ENCODE measurements around the gene TBPL1. TPM values are rescaled to one million over a fixed set of nuclear protein-coding genes. Genes with fewer than 3 reads are reported as not detected.

The TBPL1 gene
- total and polyA plus RNA-seq, 2 experiments from 2014 or later = 14.7 to 32.1 TPM

GRCh38 chr6:133997267-133997666, 44.2 kb downstream of the TBPL1 start:
- Histone ChIP-seq H3K4me1 (ENCODE audit: low read depth) (no peaks in the 10 kb centered on the region), H3K27me3 (no peaks in the 10 kb centered on the region), H3K4me3 (no peak overlapping the region), H3K36me3 (no peaks in the 10 kb centered on the region), H3K9me3 (ENCODE audit: low read depth) (no peaks in the 10 kb centered on the region), H3K27ac (no peak overlapping the region)
- DNase-seq (ENCODE audit: low read depth in 1 of 2, low spot score in 1 of 2) = no peak
- TF ChIP-seq, protein P1, sequence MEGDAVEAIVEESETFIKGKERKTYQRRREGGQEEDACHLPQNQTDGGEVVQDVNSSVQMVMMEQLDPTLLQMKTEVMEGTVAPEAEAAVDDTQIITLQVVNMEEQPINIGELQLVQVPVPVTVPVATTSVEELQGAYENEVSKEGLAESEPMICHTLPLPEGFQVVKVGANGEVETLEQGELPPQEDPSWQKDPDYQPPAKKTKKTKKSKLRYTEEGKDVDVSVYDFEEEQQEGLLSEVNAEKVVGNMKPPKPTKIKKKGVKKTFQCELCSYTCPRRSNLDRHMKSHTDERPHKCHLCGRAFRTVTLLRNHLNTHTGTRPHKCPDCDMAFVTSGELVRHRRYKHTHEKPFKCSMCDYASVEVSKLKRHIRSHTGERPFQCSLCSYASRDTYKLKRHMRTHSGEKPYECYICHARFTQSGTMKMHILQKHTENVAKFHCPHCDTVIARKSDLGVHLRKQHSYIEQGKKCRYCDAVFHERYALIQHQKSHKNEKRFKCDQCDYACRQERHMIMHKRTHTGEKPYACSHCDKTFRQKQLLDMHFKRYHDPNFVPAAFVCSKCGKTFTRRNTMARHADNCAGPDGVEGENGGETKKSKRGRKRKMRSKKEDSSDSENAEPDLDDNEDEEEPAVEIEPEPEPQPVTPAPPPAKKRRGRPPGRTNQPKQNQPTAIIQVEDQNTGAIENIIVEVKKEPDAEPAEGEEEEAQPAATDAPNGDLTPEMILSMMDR (IDR thresholded peaks at IDR 0.05; ENCODE audit: low read depth, low read length) = no peak

DNA sequence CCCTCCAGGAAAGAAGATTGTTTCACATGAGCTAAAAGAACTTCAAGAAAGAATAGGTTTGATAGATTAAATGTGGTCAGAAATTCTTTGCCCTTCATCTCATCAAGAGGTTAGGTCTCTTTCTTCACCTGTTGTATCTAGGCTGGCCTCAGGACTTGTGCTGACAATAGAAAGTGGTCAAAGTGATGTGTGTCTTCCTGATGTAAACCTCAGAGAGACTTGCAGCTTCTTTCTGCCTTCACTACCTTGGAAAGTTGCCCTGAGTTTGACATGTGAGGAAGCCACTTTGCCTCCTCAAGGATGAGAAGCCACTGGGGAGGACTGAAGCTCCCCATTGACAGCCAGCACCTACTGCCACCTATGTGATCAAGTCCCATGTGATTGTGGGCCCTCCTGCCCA, 46.3 kb downstream of the TBPL1 start:
- Histone ChIP-seq H3K4me3 (no peak overlapping the region), H3K27ac (no peak overlapping the region), H3K27me3 (no peaks in the 10 kb centered on the region), H3K36me3 (no peaks in the 10 kb centered on the region), H3K4me1 (ENCODE audit: low read depth) (no peaks in the 10 kb centered on the region), H3K9me3 (ENCODE audit: low read depth) (no peaks in the 10 kb centered on the region)
- TF ChIP-seq, protein P1 (IDR thresholded peaks at IDR 0.05; ENCODE audit: low read depth, low read length) = no peak
- DNase-seq (ENCODE audit: low read depth in 1 of 2, low spot score in 1 of 2) = no peak

GRCh38 chr6:134000443-134000842, 47.4 kb downstream of the TBPL1 start:
- no peak for DNase-seq (ENCODE audit: low read depth in 1 of 2, low spot score in 1 of 2)
- Histone ChIP-seq H3K27me3 (no peaks in the 10 kb centered on the region), H3K4me3 (no peak overlapping the region), H3K4me1 (ENCODE audit: low read depth) (no peaks in the 10 kb centered on the region), H3K27ac (no peak overlapping the region), H3K36me3 (no peaks in the 10 kb centered on the region), H3K9me3 (ENCODE audit: low read depth) (no peaks in the 10 kb centered on the region)
- TF ChIP-seq, protein P1 (IDR thresholded peaks at IDR 0.05; ENCODE audit: low read depth, low read length) = no peak

DNA sequence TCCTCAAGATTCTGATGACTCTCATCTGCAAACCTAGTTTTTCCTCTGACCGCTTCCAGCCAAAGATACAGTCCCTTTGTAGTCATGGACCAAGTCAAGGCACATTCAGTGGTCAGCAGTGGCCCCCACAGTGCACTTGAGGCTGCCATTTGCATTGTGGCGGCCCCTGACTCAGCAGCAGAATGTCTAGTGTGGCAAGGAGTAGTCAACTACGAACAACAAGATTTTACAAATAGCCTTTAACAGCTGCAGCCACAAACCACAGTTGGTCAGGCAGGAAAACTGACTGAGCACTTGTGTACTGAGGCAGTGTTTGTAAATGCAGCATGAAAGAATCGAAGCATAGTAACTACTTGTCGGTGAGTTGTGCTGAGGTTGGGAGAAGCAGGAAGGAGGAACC, 49.8 kb downstream of the TBPL1 start:
- DNase-seq (ENCODE audit: low read depth in 1 of 2, low spot score in 1 of 2) = no peak
- H3K9me3 ChIP-seq (ENCODE audit: low read depth) = no peaks in the 10 kb centered on the region
- H3K4me3 ChIP-seq = no peak overlapping the region
- no peaks in the 10 kb centered on the region for H3K4me1 ChIP-seq (ENCODE audit: low read depth)
- no peaks in the 10 kb centered on the region for H3K36me3 ChIP-seq
- no peaks in the 10 kb centered on the region for H3K27me3 ChIP-seq
- TF ChIP-seq, protein P1 (IDR thresholded peaks at IDR 0.05; ENCODE audit: low read depth, low read length) = no peak
- no peak overlapping the region for H3K27ac ChIP-seq

DNA sequence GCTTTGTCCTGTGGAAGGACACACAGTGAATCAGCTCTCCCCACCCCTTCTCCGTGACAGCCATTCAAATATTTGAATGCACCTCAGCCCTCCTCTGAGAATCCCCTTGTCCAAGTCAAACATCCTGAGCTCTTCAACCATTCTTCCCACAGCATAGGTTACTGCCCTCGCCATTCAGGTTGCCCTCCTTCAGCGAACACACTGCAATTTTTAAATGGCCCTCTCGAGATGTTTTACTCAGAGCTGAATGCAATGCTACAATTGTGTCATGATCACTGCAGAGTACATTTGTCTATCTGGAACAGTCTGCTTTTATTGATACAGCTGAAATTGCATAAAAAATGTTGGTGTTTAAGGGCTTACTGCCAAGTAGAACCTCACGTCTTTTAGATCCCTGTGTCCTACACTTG, 50.5 kb downstream of the TBPL1 start:
- no peak overlapping the region for H3K27ac ChIP-seq
- no peaks in the 10 kb centered on the region for H3K9me3 ChIP-seq (ENCODE audit: low read depth)
- H3K4me1 ChIP-seq (ENCODE audit: low read depth) = no peaks in the 10 kb centered on the region
- no peaks in the 10 kb centered on the region for H3K36me3 ChIP-seq
- no peak overlapping the region for H3K4me3 ChIP-seq
- no peaks in the 10 kb centered on the region for H3K27me3 ChIP-seq
- DNase-seq (ENCODE audit: low read depth in 1 of 2, low spot score in 1 of 2) = peak in 1 of 2 donors; percentile 21
- TF ChIP-seq, protein P1 (IDR thresholded peaks at IDR 0.05; ENCODE audit: low read depth, low read length) = no peak

- Histone ChIP-seq H3K36me3 (no peaks in the 10 kb centered on the region), H3K27me3 (no peaks in the 10 kb centered on the region), H3K4me3 (no peak overlapping the region), H3K4me1 (ENCODE audit: low read depth) (no peaks in the 10 kb centered on the region), H3K9me3 (ENCODE audit: low read depth) (no peaks in the 10 kb centered on the region), H3K27ac (no peak overlapping the region)
- no peak for DNase-seq (ENCODE audit: low read depth in 1 of 2, low spot score in 1 of 2)
- TF ChIP-seq, protein P1 (IDR thresholded peaks at IDR 0.05; ENCODE audit: low read depth, low read length) = no peak
These were observed 51.7 kb downstream of the TBPL1 start for GRCh38 chr6:134004714-134005113.

All from cardiac muscle cell (in vitro differentiated cells and primary cell).